Posterior vena cava (tissue), 2 donors: ENCODE measurements around the gene KIRREL3. TPM values are rescaled to one million over a fixed set of nuclear protein-coding genes. Genes with fewer than 3 reads are reported as not detected.

Experiments used
- DNase-seq: peaks from one replicate; pipeline ENCODE4 v3.0.0-alpha.2; 2020; ENCODE audit warnings: low spot score
- intact Hi-C, 2 donors: fragments of 100-400 bp; cut with DNase I; formaldehyde crosslinking; loops; one replicate each; pipeline versions ENCODE4 v1.14.1 to v1.14.2; 2022 to 2023
- total RNA-seq, 2 donors: library from RNA; stranded (reverse); fragmentation: NEBNext Ultra II Directional; extraction: Animal tissue kit (Norgen Biotek cat#: 25700); gene quantifications; one replicate each; pipeline ENCODE4 v1.2.1, GENCODE V29; 2021
- donor health status: DM: yes; HTN: yes; CAD: no.
- donor health status: DM: yes; HTN: yes; CAD: no.

KIRREL3 gene
- total RNA-seq, 2 donors from 2014 or later = 0.10 to 0.74 TPM

DNA sequence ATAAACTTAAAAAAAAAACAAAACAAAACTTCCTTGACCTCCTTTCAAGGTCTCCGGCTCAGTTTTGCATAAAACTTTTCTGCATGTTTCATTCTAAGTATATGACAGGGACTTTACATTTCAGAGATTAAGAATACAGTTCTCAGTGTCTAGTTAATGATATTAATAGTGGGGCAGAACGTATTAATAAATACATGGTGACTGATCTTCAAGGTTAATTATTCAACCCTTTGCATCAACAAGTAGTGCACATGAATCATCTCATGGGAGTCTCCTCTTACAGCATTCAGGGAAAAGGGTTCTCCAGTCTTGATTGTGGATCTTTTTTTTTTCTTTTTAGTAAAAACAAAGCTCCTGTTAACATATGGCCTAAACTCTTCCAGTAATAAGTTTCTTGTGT, 146.8 kb downstream of the KIRREL3 start:
- DNase-seq = no peak

DNA sequence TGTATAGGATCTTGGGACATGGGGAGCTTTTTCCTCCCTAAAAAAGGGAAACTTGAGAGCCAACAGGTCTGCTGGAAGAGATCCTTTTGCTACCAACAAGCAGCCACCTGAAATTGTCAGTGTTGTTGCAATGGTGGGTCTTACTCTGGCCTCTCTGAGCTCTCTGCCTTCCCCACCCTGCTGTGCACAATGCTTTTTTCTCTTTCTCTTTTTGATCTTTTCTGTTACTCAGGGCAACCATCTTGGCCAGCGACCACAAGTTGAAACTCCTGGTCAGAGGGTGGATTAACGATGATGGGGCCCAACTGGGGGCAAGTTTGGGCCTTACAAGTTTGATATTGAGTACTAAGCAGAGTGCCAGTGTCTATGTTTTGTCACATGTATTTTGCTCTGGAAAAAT, 155.8 kb downstream of the KIRREL3 start:
- no peak for DNase-seq
- intact Hi-C loops = no loop called here

More for the DNA sequence above, 146.8 kb downstream of the KIRREL3 start:
- intact Hi-C loops = no loop called here

DNA sequence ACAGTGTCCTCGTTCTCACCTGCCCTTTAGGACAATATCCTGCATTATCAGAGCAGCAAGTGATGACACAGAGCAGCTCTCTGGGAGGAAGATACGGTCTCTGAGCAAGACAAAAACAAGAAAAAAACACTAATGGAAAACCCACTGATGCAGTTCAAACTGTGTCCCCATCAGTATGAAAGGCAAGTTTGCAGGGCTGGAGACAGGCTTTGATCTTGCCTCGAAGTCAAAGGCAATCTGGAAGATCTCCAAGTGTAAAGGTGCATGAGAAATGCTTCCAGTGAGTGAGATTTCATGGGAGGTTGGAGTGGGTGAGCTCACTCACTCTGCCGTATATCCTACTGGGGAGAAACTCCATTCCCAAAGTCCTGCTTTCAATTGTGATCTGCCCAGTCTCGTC, 157.5 kb downstream of the KIRREL3 start:
- intact Hi-C loops = no loop called here
- no peak for DNase-seq

DNA sequence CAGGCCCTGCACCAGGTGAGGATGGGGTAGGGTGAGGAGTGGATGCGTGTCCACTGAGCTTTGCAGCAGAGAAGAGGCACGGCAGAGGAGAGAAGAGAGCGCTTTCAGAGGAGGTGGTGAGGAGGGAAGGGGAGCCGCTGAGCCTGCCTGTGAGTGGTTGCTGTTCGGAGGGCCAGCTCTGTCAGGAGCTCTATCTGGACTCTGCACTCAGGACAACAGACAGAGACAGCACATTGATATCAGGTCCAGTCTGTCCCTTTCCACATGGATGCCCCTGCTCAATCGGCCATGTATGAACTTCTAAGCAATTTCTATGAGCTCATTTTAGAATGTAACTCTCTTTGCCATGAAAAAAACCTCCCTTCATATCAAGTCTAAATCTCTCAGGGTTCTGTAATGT, 158.6 kb downstream of the KIRREL3 start:
- intact Hi-C loops = no loop called here
- no peak for DNase-seq

DNA sequence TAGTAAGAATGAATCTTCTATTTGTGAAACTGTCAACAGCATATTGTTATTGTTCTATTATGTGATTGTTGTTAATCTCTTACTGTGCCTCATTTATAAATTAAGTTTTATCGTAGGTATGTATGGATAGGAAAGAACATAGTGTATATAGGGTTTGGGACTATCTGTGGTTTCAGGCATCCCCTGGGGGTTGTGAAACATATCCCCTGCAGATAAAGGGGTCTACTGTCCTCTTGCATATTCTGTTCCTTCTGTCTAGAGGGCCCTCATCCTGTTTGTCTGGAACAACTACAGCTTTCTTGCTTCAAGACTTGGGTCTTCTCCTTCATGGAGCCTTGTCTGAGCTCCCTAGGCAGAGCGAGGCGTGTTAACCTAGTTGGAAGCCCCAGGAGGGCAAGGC, 159.6 kb downstream of the KIRREL3 start:
- DNase-seq = no peak
- intact Hi-C loops = no loop called here

DNA sequence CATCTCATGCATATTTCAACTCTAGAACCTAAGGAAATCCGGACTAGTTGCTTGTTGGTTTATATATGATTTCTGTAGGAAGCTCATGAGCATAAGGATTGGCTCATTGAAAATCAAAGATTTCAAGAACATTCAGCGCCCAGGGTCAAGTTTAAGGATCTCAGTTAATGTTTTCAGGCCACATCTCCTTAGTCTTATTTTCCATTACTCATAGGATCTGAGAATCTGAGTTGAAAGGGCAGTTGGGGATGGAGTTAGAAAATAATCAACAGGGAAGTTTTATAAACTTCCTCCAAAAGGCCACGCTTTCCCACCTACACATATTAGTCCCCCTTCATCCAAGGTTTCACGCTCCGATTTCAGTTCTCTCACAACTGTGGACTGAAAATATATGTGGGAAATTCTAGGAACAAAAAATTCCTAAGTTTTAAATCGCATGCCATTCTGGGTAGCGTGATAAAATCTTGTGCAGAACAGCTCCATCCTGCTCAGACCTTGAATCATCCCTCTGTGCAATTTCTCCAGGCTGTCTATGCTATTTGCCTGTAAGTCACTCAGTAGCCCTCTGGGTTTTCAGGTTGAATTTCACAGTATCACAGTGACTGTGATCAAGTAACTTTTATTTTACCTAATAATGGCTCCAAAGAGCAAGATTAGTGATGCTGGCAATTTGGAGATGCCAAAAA, 160.2 kb downstream of the KIRREL3 start:
- intact Hi-C loops = no loop called here
- no peak for DNase-seq

DNA sequence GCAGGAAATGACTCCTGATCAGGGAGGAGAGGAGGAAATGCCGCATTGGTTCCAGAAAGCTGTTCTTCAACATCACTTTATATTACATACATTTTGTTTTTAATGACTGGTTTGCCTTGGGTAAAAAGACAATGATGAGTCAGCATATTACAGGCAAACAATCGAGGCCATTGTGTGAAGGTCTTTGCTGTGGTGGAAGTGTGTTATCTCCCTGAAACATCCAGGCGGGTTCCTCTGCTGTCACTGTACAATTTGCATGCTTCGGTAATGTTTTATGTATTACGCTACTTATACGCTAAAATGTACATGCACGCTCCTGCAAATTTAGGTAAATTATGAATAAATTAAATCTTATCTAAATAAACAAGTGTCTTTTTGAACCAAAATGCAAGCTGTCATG, 161.1 kb downstream of the KIRREL3 start:
- intact Hi-C loops = no loop called here
- DNase-seq = no peak

DNA sequence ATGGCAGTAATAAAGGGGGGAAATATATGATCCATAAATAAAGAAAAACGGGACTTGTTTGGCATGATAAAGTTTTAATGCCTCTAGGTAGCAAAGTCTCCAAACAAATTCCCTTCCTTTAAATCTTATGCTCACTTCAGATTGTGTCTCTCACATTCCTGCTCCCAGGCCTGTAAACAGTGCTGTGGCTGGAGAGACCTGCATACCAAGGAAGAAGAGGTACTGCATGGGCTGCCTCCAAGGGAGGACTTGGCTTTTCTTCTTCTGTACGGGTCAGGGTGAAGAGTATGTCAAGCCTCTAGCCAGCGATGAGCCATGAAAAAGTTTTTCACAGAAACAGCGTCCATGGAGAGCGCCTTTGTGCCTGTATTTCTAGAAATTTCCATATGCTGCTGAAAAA, 161.8 kb downstream of the KIRREL3 start:
- intact Hi-C loops = no loop called here

DNA sequence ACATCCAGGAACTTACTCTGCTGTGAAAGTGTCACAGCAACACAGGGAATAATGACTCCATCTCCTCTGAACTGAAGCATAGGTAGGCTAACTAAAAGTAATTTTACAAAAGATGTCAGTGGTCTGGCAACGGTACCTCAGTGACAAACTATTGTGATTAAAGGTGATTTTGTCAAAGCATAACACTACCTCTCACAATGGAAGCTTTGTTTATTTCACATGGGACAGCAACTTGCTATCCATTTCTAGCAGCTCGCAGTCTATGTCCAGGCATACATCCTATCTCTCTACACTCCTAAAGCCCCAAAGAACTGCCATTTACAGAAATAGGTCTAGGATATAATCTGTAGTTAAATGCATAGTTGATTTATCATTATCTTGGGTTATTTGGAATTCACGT, 163.0 kb downstream of the KIRREL3 start:
- intact Hi-C loops = no loop called here

More for the DNA sequence above, 161.8 kb downstream of the KIRREL3 start:
- no peak for DNase-seq

DNA sequence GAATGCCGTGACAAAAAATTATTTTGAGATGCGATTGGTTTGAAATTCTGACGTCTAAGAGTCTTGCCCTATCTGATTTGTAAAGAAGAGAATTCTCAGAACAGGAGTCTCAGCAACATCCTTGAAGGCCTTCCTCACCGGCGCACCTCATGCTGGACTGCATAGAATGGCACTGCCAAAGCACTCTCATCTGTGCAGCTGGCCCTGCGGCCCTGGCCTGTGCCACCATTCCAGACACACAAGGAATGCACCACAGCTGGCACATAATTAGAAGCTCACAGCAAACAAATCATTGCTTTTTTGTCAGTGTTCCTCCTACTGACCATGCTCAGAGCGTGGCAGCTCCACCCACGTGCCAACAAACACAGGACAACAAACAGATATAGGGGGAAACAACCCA, 166.0 kb downstream of the KIRREL3 start:
- DNase-seq = no peak
- intact Hi-C loops = no loop called here

More for the DNA sequence above, 163.0 kb downstream of the KIRREL3 start:
- DNase-seq = no peak

DNA sequence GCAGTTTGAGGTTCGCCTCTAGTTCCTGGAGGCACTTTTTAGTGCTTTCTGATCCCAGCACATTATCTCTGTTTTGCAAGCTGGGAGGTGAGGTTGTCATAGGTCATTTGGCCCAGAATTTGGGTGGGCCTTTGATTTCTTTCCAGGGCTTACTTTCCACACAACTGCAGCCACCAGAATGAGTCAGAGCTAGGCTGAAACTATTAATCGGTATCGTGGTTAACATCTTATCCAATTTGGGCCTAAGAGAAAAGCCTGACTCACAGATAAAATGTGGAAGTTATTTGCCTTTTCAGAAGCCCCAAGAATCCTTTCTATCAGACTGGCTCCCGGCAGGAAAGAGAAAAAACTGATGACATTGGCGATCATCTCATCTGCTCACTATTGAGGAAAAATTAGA, 166.4 kb downstream of the KIRREL3 start:
- intact Hi-C loops = no loop called here
- DNase-seq = no peak

DNA sequence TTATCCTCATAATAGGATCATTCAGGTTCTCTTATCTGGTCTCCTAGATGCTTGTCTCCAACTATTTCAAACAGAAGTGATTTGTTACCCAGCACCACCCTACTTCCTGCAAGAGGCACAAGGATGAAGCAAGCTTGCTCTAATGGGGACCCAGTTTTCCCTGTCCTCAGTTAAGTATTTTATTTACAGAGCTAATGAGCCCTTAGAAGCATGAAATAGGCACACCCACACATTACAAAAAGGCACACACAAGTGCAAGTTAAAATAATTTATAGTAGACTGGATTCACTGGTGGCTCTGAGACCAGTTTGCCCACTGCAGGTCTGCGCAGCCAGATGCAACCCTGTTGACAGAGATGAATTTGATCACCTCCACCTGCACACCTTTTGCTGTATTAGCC, 167.5 kb downstream of the KIRREL3 start:
- intact Hi-C loops = no loop called here
- DNase-seq = no peak

DNA sequence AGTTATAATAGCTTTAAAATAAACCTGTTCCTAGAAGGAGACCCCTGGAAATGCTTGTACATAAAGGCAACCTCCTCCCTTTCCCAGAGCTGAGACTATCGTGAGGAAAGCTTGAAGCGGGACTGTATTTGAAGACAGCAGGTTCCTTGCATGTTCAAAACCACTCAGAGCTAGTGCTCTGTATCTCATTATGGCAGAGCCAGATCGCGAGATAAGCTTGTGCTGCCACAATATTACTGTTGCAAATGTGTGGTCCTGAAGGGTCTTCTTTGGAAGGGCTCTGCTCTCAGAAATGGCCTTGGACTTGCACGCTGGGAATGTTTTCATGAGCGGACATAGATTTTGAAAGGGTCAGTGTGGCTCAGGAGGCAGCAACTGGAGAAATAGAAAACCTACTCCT, 168.2 kb downstream of the KIRREL3 start:
- intact Hi-C loops = no loop called here
- DNase-seq = no peak

DNA sequence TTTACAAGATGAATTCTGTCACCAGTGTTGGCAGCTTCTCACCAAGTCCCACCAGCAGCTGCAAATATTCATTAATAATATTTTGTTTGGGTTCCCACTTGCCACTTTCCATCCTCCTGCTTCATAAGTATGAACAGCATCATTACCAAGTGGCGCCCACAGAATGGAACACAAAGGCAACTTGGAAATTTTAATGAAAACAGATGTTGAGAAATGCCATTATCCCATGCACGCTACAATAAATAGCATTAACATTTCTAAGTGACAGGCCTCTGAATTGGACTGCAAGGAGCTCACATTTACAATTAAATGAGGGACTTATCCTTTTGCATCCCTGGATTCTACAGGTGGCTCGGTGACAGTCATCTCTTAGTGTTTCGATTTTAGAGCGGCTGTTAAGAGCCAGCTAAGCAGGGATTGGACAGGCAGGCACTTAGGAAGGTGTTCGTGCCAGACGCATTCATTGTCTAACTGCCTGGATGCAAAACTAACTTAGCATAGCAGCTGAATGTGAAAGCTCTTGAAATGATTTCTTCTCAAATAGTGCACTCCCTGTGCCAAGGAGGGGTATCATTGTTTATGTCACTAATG, 170.3 kb downstream of the KIRREL3 start:
- intact Hi-C loops = no loop called here

DNA sequence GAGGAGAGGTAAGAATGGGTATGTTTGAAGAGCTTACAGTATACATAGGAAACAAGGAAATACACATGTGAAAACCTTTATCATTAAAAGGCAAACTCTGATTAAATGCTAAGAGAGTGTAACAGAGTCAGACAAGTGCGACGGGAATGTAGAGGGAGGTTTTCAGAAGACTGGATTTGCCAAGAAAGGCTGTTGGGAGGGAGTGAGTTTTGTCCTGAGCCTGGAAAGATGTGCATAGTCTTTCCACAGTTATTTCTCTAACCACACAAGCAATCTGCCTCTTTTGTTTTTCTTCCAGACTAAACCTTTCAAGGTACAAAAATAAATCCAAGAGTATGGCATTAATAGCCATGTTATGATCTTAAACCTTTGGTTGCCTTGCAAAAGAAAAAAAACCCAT, 170.9 kb downstream of the KIRREL3 start:
- DNase-seq = no peak
- intact Hi-C loops = no loop called here

More for the DNA sequence above, 170.3 kb downstream of the KIRREL3 start:
- no peak for DNase-seq

DNA sequence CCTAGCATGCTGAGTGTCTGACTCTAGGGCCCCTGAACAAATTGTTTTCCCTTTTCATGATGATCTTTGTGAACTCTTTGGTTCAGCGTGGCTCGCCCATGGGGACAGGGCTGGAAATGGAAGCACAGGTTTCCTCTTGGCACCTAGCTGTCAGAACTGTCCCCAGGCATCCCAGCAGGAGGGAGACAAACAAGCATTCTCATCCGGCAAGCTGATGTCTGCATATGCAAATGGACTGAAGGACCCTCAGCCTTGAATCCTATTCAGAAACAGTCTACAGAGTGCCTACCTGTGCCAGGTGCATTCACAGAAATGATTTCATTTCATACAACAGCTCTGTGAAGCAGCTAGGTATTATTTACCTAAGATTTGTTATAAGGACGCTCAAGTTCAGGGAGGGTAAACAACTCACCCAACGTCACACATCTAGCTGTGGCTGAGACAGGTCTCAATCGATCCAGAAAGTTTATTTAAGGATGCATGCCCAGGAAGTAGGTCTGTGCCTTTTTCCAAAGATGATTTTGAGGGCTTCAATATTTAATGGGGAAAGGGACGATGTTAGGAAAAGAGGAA, 176.4 kb downstream of the KIRREL3 start:
- intact Hi-C loops = no loop called here
- DNase-seq = no peak

DNA sequence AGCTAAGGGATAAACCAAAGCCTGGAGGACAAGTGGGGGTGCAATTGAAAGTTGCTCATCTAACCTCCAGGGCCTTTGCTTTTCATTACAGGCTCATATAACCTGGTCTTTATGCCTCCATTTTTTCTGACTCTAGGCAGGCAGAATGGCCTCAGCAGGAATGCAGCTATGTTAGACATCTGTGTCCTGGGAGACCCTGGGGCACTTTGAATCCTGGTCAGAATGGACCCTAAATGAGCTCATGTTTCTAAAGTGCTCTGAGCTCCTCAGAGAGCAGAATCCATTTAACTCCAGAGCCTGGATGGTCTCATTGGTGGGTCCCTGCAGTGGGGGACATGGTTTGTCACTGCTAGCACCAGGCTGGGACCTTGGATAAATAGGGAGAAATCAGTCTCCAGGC, 177.3 kb downstream of the KIRREL3 start:
- DNase-seq = no peak
- intact Hi-C loops = no loop called here

DNA sequence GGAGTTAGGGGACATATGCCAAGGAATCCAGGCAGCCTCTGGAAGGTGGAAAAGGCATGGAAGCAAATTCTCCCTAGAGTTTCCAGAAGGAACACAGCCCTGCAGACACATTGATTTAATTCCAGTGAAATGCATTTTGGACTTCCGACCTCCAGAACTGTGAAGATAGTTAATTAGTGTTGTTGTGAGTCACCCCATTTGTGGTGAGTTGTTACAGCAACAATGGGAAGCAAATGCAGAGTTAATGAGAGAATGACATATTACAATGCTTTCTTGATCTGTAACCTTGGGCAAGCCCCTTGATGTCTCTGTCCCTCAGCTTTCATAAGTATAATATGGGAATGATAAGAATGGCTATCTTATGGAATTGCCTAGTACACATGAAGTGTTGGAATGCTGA, 178.7 kb downstream of the KIRREL3 start:
- intact Hi-C loops = no loop called here
- DNase-seq = no peak

DNA sequence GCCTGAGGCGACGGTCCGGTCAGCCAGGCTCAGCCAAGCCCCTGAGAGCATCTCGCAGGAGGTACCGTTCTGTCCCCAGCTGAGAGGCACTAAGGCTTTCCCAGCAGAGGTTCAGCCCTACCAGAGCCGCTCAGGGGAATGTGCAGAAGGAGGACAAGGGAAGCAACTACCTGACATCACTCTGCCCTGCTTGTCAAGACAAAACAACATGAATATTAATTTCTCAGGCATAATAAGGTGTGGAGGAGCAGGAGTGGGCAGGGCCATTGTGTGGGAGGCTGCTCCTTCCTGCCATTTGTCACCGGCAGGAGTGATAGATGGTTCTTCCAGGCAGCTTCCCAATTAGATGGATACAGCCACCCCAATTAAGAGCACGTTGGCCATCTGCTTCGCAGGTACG, 181.4 kb downstream of the KIRREL3 start:
- no peak for DNase-seq
- intact Hi-C loops = no loop called here

DNA sequence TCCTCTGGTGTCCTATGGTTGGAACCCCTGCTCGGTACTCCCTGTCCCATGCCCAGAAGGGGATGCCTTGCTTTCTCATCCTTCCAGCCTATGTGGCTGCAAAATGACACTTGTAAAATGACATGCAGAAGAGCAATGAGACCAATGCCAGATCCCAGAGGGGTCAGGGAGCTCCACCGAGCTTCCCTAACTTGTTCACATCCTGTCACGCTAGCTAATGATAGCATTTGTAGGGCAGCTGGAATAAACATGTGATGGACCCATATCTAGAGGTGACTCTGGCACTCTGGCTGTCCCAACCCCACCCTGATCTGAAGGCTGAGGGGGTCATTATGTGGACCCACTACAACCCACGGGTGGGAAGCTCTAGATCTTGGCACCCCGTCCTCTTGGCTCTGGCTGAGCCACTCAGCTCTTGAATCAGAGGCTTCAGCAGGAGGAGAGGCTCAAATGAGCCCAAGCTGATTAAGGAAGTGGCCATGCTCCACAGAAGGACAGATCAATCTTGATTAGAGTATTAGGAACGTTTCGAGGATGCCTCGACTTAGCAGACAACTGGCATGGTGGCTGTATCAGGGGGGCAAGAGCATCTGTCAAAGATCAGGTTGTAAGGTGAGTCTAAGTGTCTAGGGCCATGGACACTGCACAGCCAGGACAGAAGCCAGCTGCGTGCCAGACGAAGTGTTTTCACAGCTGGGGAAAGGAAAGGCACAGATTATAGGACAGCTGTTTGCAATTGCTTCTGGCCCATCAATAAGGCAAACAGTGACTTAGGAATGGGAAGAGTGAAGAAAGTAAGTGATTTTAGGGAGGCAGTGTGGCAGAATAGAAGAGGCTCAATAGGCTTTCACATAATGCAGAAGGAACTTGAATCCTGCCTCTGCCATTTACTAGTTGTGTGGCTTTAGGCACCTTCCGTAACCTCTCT, 182.8 kb downstream of the KIRREL3 start:
- DNase-seq = no peak
- intact Hi-C loops = no loop called here
